ENCODE measurements around the gene IGSF10. TPM values are rescaled to one million over a fixed set of nuclear protein-coding genes. Genes with fewer than 3 reads are reported as not detected.

Gene IGSF10
- total and polyA plus RNA-seq, 2 of the 8 experiments (the other 6 are each of a cell fraction or from before 2014, with no cell fraction given), result 0.59 to 0.95 TPM

DNA sequence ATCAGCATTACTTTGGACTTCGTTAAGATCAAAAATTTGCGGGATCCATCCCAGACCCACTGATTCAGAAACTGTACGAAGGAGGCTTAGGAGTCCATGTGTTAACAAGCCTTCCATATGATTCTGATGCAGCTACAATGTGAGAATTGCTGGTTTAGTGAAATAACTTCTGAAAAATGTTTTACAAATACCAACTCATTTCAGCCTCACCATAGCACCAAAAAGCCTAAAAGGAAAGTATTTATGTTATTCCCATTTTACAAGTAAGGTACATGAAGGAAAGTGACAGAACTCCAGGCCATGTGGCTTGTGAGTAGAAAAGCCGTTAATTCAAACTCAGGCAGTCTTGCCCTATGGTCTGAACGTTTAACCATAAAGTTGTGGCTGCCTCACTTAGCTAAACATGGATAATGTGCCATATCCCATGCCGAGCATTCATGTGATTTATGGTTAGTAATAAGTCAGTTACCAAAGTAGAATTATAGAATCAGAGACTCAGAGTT lies 1.5 kb upstream of the IGSF10 start:
- no peaks in the 10 kb centered on the region; the same call in 1 of the 2 replicates for H3K23me2 ChIP-seq (ENCODE audit: low read depth, low read length)
- no peak overlapping the region for H3K14ac ChIP-seq (ENCODE audit: insufficient read length)
- no peak overlapping the region for H3K56ac ChIP-seq (replicated peaks; ENCODE audit: insufficient read length, low read depth, low read length)
- H3K27me3 ChIP-seq (replicated peaks in 1 of 4; ENCODE audit: control insufficient read depth in 3 of 4, extremely low read depth in 1 of 4, insufficient read depth in 3 of 4, low read length in 3 of 4), result no peaks in the 10 kb centered on the region
- H4K8ac ChIP-seq (ENCODE audit: extremely low read depth, insufficient read depth, low read length), result no peak overlapping the region
- no peak overlapping the region for H4K91ac ChIP-seq (replicated peaks; ENCODE audit: insufficient read length, low read length)
- ChIA-PET POLR2A (ENCODE audit: partially characterized antibody) (no interaction called here), CTCF (ENCODE audit: partially characterized antibody) (interaction anchor here (1.0 to 1.4 kb wide), 3 partner anchors 9 to 375 kb away, joined by 3 to 4 read pairs (median 3); no protein-coding TSS in a partner anchor)
- no peak overlapping the region for H3K4me3 ChIP-seq (ENCODE audit: extremely low read depth in 1 of 4, insufficient read depth in 2 of 4, low read depth in 3 of 4, low read length in 4 of 4)
- H2AK5ac ChIP-seq (ENCODE audit: low read depth, low read length), result no peak overlapping the region
- no peak overlapping the region for H3K18ac ChIP-seq (ENCODE audit: extremely low read depth, low read length)
- H2BK20ac ChIP-seq (ENCODE audit: low read length), result no peak overlapping the region
- WGBS, 2 experiments (ENCODE audit: extremely low coverage in 1 of 2, insufficient coverage in 1 of 2, insufficient read length in 1 of 2, insufficient replicate concordance in 2 of 2, low coverage in 1 of 2, low lambda C conversion rate in 2 of 2, missing lambda C conversion rate in 1 of 2), result 93% methylated on average over 6 of the region's 6 CpGs; no CpG with 5 or more reads in 1 of the 2 experiments
- H2AFZ ChIP-seq (ENCODE audit: low read length), result no peak overlapping the region
- H3K23ac ChIP-seq (ENCODE audit: insufficient read length), result no peak overlapping the region
- no peak overlapping the region for H3K27ac ChIP-seq (ENCODE audit: low read depth, low read length)
- no peak overlapping the region for H2BK5ac ChIP-seq (ENCODE audit: low read depth, low read length)
- no peak for DNase-seq (ENCODE audit: low read depth in 1 of 2, low spot score in 2 of 2)
- no peak overlapping the region for H2BK12ac ChIP-seq (ENCODE audit: low read depth, low read length)
- H3K9ac ChIP-seq (replicated peaks in 1 of 4; ENCODE audit: extremely low read depth in 1 of 4, low read depth in 3 of 4, low read length in 3 of 4), result no peak overlapping the region
- no peaks in the 10 kb centered on the region for H3K79me2 ChIP-seq (ENCODE audit: control insufficient read depth in 1 of 2, insufficient read depth in 2 of 2, low read length in 2 of 2)
- no peak for FAIRE-seq
- no peak overlapping the region for H3K4me2 ChIP-seq (ENCODE audit: insufficient read depth in 1 of 2, low read depth in 2 of 2, low read length in 2 of 2)
- H3K36me3 ChIP-seq (ENCODE audit: control insufficient read depth in 2 of 4, insufficient read depth in 4 of 4, low read length in 3 of 4), result no peaks in the 10 kb centered on the region
- no peak overlapping the region for H4K5ac ChIP-seq (ENCODE audit: insufficient read length, low read depth, low read length)
- H3K9me3 ChIP-seq (ENCODE audit: insufficient read depth in 2 of 2, low read depth in 1 of 2, low read length in 1 of 2), result no peaks in the 10 kb centered on the region
- peaks cover 0 to 2% (median 0%) of the 10 kb centered on the region in 4 experiments; a peak in 1 of 7 replicates for H3K4me1 ChIP-seq (replicated peaks in 1 of 4; ENCODE audit: control insufficient read depth in 3 of 4, insufficient read depth in 4 of 4, low read length in 3 of 4)
- no peak overlapping the region for H2BK120ac ChIP-seq (replicated peaks; ENCODE audit: low read depth, low read length)
- no peaks in the 10 kb centered on the region for H4K20me1 ChIP-seq (replicated peaks in 1 of 2; ENCODE audit: control insufficient read depth in 1 of 2, insufficient read depth in 2 of 2, low read length in 2 of 2)
- no peak overlapping the region for H3K4ac ChIP-seq (replicated peaks; ENCODE audit: insufficient read length, low read depth, low read length)
- H2BK15ac ChIP-seq (ENCODE audit: low read length), result no peak overlapping the region
- no peaks in the 10 kb centered on the region for H3K79me1 ChIP-seq (ENCODE audit: low read depth, low read length)
- TF ChIP-seq KDM1A (IDR thresholded peaks at IDR 0.05; ENCODE audit: borderline replicate concordance, low read length) (no peak), SUZ12 (IDR thresholded peaks at IDR 0.05; ENCODE audit: low read length) (no peak), NANOG (IDR thresholded peaks at IDR 0.05; ENCODE audit: insufficient read depth, low read depth, low read length, poor library complexity, severe bottlenecking) (no peak), GTF2F1 (IDR thresholded peaks at IDR 0.05; ENCODE audit: borderline replicate concordance, low read depth, low read length) (no peak), GABPA (IDR thresholded peaks at IDR 0.05; ENCODE audit: borderline replicate concordance, insufficient read depth, low read length) (no peak), FOSL1 (IDR thresholded peaks at IDR 0.05; ENCODE audit: insufficient read depth, low read depth, low read length) (no peak)
